LHCN-M2 (cell line): ENCODE data around the gene TMEM229A. TPM values are rescaled to one million over a fixed set of nuclear protein-coding genes. Genes with fewer than 3 reads are reported as not detected.

Experiments used
- total RNA-seq: library from RNA; depleted of rRNA; stranded (reverse); fragments of >200 nt; gene quantifications from 2 replicates; pipeline ENCODE4 v1.2.3, GENCODE V29; 2014; rRNA removed

The TMEM229A gene
- total RNA-seq, 1 experiment from 2014 or later = not detected

Other genes with a start within 250 kb of the TMEM229A start
- not detected in 2 replicates for gene HYAL4, start 187.9 kb downstream of the TMEM229A start, total RNA-seq
- gene SPAM1, start 107.8 kb downstream of the TMEM229A start, total RNA-seq = not detected in 2 replicates